GM19238 (cell line): ENCODE results near the gene UMODL1.
A peak's percentile ranks its signal among the peaks of the same experiment; 100 is the strongest.
"Not testable (repeated sequence)": the region's sequence is repeated elsewhere in the genome, so short reads cannot be mapped to it uniquely, and the experiment has no call there.

Source experiments
- DNase-seq: peaks from one replicate; pipeline ENCODE4 v3.0.0; 2011; ENCODE audit warnings: low spot score; ENCODE audit not compliant: insufficient read length

The UMODL1 gene

DNA sequence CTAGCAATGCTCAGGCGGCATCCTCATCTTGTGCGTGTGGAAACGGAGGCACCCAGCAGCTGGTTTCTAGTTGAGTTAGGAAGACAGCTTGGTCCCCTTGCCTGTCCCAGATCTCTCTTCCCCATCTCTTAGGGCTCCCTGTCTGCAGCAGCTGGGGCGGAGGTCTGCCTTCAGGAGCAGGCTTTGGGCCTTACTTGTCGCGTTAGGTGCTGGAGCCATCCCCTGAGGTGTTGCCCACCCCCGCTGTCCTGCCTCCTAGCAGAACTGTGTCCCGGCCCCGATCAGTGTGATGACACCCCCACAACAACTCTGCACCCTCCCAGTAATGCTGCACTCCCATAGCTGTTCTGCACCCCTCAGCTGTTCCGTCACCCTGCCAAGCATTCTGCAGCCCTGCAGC, 40.7 kb downstream of the UMODL1 start:
- DNase-seq, result no peak

GRCh38 chr21:42112238-42112637, 41.1 kb downstream of the UMODL1 start:
- DNase-seq, result no peak

- no peak for DNase-seq
Measured at GRCh38 chr21:42112857-42113256, 41.7 kb downstream of the UMODL1 start.

GRCh38 chr21:42113926-42114409, 42.9 kb downstream of the UMODL1 start:
- no peak for DNase-seq

GRCh38 chr21:42114646-42115045, 43.5 kb downstream of the UMODL1 start:
- DNase-seq, result no peak

GRCh38 chr21:42115136-42115683, 44.1 kb downstream of the UMODL1 start:
- DNase-seq, result no peak

DNA sequence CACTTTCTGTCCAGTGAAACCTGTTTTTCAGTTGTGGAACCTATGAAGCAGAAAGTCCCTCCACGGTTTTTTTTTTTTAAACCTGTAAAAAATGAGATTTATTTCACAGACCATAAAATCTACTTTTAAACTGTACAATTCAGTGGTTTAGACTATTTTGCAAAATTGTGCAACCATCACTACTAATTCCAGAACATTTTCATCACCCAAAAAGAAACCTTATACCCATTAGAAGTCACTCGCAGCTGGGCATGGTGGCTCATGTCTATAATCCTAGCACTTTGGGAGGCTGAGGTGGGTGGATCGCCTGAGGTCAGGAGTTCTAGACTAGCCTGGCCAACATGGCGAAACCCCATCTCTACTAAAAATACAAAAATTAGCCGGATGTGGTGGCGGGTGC, 45.4 kb downstream of the UMODL1 start:
- DNase-seq, result not testable (repeated sequence)

- DNase-seq, result peak; percentile 67
Measured at GRCh38 chr21:42117229-42117966, 46.3 kb downstream of the UMODL1 start.

DNA sequence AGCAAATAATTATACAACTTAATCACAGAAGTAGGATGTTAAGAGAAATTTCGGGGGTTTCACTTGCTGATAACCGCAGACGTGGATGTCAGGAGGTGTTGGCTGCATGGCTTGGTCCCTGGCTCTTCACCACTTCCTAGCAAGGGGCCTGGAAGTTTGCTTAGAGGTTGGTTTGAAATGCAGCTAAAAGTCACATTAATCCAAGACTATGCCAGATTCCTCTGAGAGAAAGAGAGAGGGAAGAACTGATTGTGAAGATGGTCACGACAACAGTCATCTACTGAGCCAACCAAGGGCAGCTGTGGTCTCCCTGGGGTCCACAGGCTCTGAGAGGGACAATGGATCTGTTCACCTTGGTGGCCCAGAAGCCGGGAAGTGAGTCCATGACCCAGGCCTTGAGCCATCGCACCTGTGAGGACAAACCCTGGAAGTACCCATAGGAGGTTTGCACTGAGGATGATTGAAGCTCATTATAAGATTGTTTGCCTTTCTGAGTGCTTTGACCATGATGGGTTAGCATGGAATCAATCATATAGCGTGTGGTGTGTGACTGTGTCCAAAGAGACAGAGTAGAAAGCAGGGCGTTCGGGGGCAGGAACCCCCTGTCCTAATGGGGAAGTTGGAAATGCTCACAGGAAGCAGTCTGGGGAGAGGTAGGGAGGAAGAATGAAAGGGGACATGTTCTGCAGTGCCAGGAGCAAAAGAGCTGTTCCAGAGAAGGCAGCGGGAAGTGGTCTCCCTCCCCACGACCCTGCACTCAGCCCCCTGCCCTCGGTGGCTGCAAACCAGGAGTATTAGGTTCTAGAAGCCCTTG, 47.1 kb downstream of the UMODL1 start:
- DNase-seq, result no peak

GRCh38 chr21:42118901-42119300, 47.8 kb downstream of the UMODL1 start:
- DNase-seq, result no peak

DNA sequence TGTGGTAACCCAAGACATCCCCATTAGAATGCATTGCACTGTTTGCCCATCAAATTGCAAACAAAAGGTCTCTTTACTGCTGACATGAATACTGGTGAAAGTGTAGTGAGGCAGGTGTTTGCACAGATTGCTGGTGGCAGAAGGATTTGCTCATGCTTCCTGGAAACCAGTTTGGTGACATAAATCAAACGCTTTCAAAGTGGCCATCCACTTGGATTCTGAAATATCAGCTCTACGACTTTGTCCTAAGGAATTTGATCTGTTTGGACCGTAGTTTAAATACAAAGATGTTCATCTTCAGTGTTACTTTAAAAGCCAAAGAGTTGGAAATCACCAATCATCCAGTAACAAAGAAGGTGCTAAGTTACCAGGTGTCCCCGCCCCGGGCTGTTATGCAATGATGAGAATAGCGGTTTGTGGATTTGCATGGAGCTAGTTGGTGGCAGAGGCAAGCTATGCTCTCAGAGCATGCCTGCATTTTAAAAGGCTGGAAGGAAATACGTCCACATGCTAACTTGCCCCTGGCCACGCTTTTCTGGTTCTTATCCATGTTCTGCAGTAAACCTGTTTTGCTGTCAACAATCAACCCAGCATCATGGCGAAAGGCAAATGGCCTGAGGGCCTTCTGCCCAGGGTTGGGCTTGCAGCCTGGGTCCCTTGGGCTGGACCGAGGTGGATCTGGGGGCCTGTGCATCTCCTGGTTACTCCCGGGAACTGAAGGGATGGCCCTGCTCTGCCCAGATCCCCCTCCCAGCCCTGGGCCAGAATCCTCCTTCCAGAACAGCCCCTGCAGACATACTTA, 49.2 kb downstream of the UMODL1 start:
- DNase-seq, result no peak

GRCh38 chr21:42120903-42121535, 49.9 kb downstream of the UMODL1 start:
- DNase-seq, result no peak

- no peak for DNase-seq
Measured at GRCh38 chr21:42121794-42122193, 50.7 kb downstream of the UMODL1 start.

DNA sequence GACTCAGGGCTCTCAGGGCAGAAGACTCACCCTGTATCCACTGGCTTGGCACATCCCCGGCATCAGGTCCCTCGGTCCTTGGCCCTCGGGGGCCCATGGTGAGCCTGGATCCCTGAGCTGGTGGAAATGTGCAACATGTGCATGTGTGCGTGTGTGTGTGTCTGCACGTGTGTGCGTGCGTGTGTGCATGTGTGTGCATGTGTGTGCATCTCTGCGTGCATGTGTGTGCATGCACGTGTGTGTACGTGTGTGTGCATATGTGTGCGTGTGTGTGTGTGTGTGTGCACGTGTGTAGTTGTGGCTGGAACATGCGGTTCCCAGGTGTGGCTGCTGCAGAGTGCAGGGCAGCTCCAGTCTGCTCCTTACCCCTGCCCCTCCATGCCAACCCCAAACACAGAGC, 51.3 kb downstream of the UMODL1 start:
- no peak for DNase-seq

- DNase-seq, result no peak
Measured at GRCh38 chr21:42122808-42123207, 51.7 kb downstream of the UMODL1 start.

DNA sequence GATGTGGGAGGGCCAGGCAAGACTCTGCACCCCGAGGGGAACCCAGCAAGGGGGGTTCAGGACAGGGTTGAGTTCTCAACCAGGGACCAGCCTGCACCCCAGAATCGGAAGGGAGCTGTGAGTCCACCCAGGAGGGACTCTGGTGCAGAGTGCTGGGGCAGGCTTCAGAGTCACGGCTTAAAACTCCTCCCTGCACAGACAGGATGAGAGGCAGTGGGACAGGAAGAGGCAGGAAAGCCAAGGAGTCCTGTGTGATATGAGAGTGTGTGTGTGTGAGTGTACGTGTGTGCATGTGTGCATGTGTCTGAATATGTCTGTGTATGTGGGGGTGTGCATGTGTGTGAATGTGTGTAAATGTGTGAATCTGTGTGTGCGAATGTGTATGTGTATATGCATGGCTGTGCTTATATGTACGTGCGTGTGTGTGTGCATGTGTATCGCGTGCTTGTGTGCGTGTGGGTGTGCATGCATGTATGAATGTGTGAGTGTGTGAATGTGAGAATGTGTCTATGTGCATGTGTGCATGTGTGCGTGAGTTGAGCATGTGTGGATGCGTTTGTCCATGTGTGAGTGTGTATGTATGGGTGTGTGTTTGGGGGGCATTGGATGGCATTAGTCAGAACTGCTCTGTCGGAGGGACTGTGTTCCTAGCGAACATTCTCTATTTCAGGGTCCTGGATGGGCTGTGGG, 52.2 kb downstream of the UMODL1 start:
- DNase-seq, result no peak

GRCh38 chr21:42124081-42124480, 53.0 kb downstream of the UMODL1 start:
- DNase-seq, result no peak

GRCh38 chr21:42124826-42125570, 53.9 kb downstream of the UMODL1 start:
- no peak for DNase-seq
